ENCODE data around the gene CSTA.

DNA sequence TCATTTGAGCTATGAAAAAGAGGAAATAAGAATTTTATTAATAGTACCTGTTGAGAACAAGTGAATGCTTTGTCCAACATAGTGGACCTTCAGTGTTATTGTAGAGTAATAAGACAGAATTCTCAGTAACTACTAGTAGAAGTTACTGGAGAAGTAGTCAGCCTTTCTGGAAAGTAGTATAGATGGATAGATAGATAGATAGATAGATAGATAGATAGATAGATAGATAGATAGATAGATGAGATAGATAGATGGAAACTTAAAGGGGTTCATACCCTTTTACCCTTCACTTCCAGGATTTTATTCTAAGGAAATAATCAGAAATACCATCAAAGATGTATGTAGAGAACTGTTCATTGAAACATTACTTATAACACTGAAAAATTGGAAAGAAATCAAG is 64.1 kb downstream of the CSTA start:
- TF ChIP-seq, protein P1, sequence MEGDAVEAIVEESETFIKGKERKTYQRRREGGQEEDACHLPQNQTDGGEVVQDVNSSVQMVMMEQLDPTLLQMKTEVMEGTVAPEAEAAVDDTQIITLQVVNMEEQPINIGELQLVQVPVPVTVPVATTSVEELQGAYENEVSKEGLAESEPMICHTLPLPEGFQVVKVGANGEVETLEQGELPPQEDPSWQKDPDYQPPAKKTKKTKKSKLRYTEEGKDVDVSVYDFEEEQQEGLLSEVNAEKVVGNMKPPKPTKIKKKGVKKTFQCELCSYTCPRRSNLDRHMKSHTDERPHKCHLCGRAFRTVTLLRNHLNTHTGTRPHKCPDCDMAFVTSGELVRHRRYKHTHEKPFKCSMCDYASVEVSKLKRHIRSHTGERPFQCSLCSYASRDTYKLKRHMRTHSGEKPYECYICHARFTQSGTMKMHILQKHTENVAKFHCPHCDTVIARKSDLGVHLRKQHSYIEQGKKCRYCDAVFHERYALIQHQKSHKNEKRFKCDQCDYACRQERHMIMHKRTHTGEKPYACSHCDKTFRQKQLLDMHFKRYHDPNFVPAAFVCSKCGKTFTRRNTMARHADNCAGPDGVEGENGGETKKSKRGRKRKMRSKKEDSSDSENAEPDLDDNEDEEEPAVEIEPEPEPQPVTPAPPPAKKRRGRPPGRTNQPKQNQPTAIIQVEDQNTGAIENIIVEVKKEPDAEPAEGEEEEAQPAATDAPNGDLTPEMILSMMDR (conservative IDR thresholded peaks at IDR 0.05; ENCODE audit: low read length) = no peak
- no peak for TF ChIP-seq EZH2phosphoT487 (IDR thresholded peaks at IDR 0.05; ENCODE audit: borderline replicate concordance, low read depth, low read length)

Measured in OCI-LY7 (cell line).